ENCODE data around the gene CCDC40. TPM values are rescaled to one million over a fixed set of nuclear protein-coding genes. Genes with fewer than 3 reads are reported as not detected.

Gene CCDC40
- total RNA-seq, 3 donors from 2014 or later, result 7.4 to 11.8 (median 11.6) TPM

DNA sequence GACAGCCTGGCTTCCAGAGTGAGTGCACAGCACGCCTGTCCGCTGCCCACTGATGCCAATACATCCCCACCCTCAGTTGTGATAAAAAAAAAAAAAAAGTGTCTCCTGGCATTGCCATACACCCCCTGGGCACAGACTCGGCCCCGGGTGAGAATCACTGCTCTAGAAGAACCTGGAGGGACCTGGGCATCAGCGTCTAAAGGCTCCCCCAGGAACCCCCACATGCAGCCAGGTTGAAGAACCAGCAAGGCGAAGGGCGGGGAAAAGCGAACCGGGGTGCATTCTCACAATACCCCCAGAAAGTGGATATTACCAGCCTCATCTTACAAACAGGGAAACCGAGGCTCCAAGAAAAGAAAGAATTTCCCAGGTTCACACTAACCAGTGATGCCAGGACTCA, 28.5 kb upstream of the CCDC40 start:
- no peak for DNase-seq (ENCODE audit: low spot score in 2 of 2)
- H3K9me3 ChIP-seq, result no peaks in the 10 kb centered on the region
- no peak overlapping the region for H3K27ac ChIP-seq
- no peaks in the 10 kb centered on the region for H3K27me3 ChIP-seq
- intact Hi-C loops (cut with DNase I; ENCODE audit: low total_unique reads), result no loop called here
- H3K36me3 ChIP-seq, result no peaks in the 10 kb centered on the region
- H3K4me1 ChIP-seq, result peaks cover 0 to 11% of the 10 kb centered on the region in 2 donors
- H3K4me3 ChIP-seq, result no peak overlapping the region
- TF ChIP-seq POLR2A (IDR thresholded peaks at IDR 0.05) (no peak), CTCF (IDR thresholded peaks at IDR 0.05) (no peak)

- H3K4me1 ChIP-seq, result peaks cover 0 to 11% of the 10 kb centered on the region in 2 donors
- DNase-seq (ENCODE audit: low spot score in 2 of 2), result peak; percentile 74 to 91
- H3K9me3 ChIP-seq, result no peaks in the 10 kb centered on the region
- intact Hi-C loops (cut with DNase I; ENCODE audit: low total_unique reads), result no loop called here
- no peaks in the 10 kb centered on the region for H3K27me3 ChIP-seq
- no peaks in the 10 kb centered on the region for H3K36me3 ChIP-seq
- no peak overlapping the region for H3K4me3 ChIP-seq
- peak overlapping the region; percentile 14 to 52 for H3K27ac ChIP-seq
- TF ChIP-seq POLR2AphosphoS5 (IDR thresholded peaks at IDR 0.05) (peak; percentile 45 to 64 (median 55)), POLR2A (IDR thresholded peaks at IDR 0.05) (no peak), CTCF (IDR thresholded peaks at IDR 0.05) (peak; percentile 97 to 98 (median 98))
These were observed 28.0 kb upstream of the CCDC40 start for GRCh38 chr17:80008383-80008840.

- no peaks in the 10 kb centered on the region for H3K36me3 ChIP-seq
- H3K4me1 ChIP-seq, result peaks cover 0 to 11% of the 10 kb centered on the region in 2 donors
- intact Hi-C loops (cut with DNase I; ENCODE audit: low total_unique reads), result no loop called here
- no peaks in the 10 kb centered on the region for H3K9me3 ChIP-seq
- peak overlapping the region; percentile 14 to 52 for H3K27ac ChIP-seq
- no peaks in the 10 kb centered on the region for H3K27me3 ChIP-seq
- no peak overlapping the region for H3K4me3 ChIP-seq
- no peak for TF ChIP-seq POLR2AphosphoS5 (IDR thresholded peaks at IDR 0.05)
- no peak for DNase-seq (ENCODE audit: low spot score in 2 of 2)
These were observed 27.6 kb upstream of the CCDC40 start for GRCh38 chr17:80008848-80009247.

GRCh38 chr17:80009391-80010282, 26.8 kb upstream of the CCDC40 start:
- no peak overlapping the region for H3K4me3 ChIP-seq
- no peak overlapping the region for H3K27ac ChIP-seq
- H3K27me3 ChIP-seq, result no peaks in the 10 kb centered on the region
- TF ChIP-seq POLR2A (IDR thresholded peaks at IDR 0.05), result no peak
- no peak for TF ChIP-seq CTCF (IDR thresholded peaks at IDR 0.05)
- no peak for TF ChIP-seq POLR2AphosphoS5 (IDR thresholded peaks at IDR 0.05)
- intact Hi-C loops (cut with DNase I; ENCODE audit: low total_unique reads), result no loop called here
- H3K36me3 ChIP-seq, result no peaks in the 10 kb centered on the region
- H3K4me1 ChIP-seq, result peaks cover 0 to 11% of the 10 kb centered on the region in 2 donors
- no peaks in the 10 kb centered on the region for H3K9me3 ChIP-seq
- DNase-seq (ENCODE audit: low spot score in 2 of 2), result no peak

- TF ChIP-seq POLR2AphosphoS5 (IDR thresholded peaks at IDR 0.05), result no peak
- TF ChIP-seq POLR2A (IDR thresholded peaks at IDR 0.05), result no peak
- no peak for TF ChIP-seq CTCF (IDR thresholded peaks at IDR 0.05)
- Histone ChIP-seq H3K27ac (no peak overlapping the region), H3K4me1 (peaks cover 0 to 11% of the 10 kb centered on the region in 2 donors), H3K36me3 (no peaks in the 10 kb centered on the region), H3K9me3 (no peaks in the 10 kb centered on the region), H3K4me3 (no peak overlapping the region), H3K27me3 (no peaks in the 10 kb centered on the region)
- intact Hi-C loops (cut with DNase I; ENCODE audit: low total_unique reads), result no loop called here
- DNase-seq (ENCODE audit: low spot score in 2 of 2), result no peak
These were observed 26.1 kb upstream of the CCDC40 start for GRCh38 chr17:80010283-80010858.
